Testis (tissue), 2 donors: Measurements from ENCODE around the gene COPS9.

ENCODE experiments used
- POLR2A ChIP-seq: fragments of 450-650 bp; IDR thresholded peaks from one replicate; pipeline ENCODE4 v1.6.1; 2017; ENCODE audit warnings: antibody characterized with exemption, mild to moderate bottlenecking, moderate library complexity
- TF ChIP-seq, protein P1 (sequence below), 3 experiments: fragments of 450-650 bp in 2 of 3; fragments of 200-600 bp in 1 of 3; sonication (generic) in 1 of 3; IDR thresholded peaks; one replicate each; pipeline ENCODE4 v1.5.1; 2016 to 2019; ENCODE audit warnings: antibody characterized with exemption in 3 of 3, mild to moderate bottlenecking in 2 of 3, moderate library complexity in 1 of 3

DNA sequence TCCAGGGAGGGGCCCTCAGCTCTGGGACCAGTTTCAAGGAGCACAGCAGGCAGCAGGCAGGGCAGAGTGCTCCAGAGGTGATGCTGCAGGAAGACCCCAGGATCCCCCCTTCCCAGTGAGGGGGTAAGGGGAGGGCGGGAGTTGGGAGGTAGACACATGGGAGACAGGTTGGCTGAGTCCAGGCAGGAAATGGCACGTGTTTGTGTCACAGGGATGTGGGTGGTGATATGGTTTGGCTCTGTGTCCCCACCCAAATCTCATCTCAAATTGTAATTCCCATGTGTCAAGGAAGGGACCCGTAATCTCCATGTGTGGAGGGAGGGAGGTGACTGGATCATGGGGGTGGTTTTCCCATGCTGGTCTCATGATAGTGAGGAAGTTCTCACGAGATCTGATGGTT lies 29.6 kb upstream of the COPS9 start:
- TF ChIP-seq, protein P1, sequence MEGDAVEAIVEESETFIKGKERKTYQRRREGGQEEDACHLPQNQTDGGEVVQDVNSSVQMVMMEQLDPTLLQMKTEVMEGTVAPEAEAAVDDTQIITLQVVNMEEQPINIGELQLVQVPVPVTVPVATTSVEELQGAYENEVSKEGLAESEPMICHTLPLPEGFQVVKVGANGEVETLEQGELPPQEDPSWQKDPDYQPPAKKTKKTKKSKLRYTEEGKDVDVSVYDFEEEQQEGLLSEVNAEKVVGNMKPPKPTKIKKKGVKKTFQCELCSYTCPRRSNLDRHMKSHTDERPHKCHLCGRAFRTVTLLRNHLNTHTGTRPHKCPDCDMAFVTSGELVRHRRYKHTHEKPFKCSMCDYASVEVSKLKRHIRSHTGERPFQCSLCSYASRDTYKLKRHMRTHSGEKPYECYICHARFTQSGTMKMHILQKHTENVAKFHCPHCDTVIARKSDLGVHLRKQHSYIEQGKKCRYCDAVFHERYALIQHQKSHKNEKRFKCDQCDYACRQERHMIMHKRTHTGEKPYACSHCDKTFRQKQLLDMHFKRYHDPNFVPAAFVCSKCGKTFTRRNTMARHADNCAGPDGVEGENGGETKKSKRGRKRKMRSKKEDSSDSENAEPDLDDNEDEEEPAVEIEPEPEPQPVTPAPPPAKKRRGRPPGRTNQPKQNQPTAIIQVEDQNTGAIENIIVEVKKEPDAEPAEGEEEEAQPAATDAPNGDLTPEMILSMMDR (IDR thresholded peaks at IDR 0.05) = no peak
- TF ChIP-seq POLR2A = no peak
